HepG2 (cell line): ENCODE results near the gene AMPD2.

ENCODE experiments used
- EZH2 ChIP-seq: conservative IDR thresholded peaks from 2 replicates; pipeline ENCODE4 v1.6.1; 2012; ENCODE audit warnings: mild to moderate bottlenecking, low read depth, low read length, moderate library complexity
- HDAC6 ChIP-seq: fragments of 200-600 bp; sonication (generic); IDR thresholded peaks from 2 replicates; pipeline ENCODE4 v1.7.0; 2017; ENCODE audit warnings: mild to moderate bottlenecking, antibody characterized with exemption, low read length, low read depth
- NCOR1 ChIP-seq: fragments of 200-600 bp; sonication (generic); IDR thresholded peaks from 2 replicates; pipeline ENCODE4 v1.7.0; 2017; ENCODE audit warnings: antibody characterized with exemption, low read length, borderline replicate concordance
- RARG ChIP-seq: sonication (generic); formaldehyde crosslinking; IDR thresholded peaks from 2 replicates; pipeline ENCODE4 v1.4.0; 2020; ENCODE audit warnings: low read depth, mild to moderate bottlenecking, missing genetic modification reagents
- SP1 ChIP-seq, 2 experiments: fragments of 450-650 bp in 1 of 2; sonication (generic) in 1 of 2; formaldehyde crosslinking in 1 of 2; IDR thresholded peaks; 2 replicates each; pipeline versions ENCODE4 v1.4.0 to v1.6.1; 2016 to 2020; ENCODE audit warnings: missing genetic modification reagents in 1 of 2
- TAF1 ChIP-seq: sonication (generic); formaldehyde crosslinking; IDR thresholded peaks from 2 replicates; pipeline ENCODE4 v1.4.0; 2020; ENCODE audit warnings: missing genetic modification reagents
- XRCC5 ChIP-seq: fragments of 200-400 bp; formaldehyde crosslinking; optimal IDR thresholded peaks from 2 replicates; pipeline ENCODE3; 2017; ENCODE audit warnings: mild to moderate bottlenecking, low read length
- ZBTB7A ChIP-seq: sonication (generic); formaldehyde crosslinking; IDR thresholded peaks from 2 replicates; pipeline ENCODE4 v1.8.0; 2022; ENCODE audit warnings: mild to moderate bottlenecking, missing genetic modification reagents
- TF ChIP-seq, protein P1 (sequence below): sonication (generic); formaldehyde crosslinking; IDR thresholded peaks from 2 replicates; pipeline ENCODE4 v1.5.0; 2020; ENCODE audit warnings: mild to moderate bottlenecking, missing genetic modification reagents
- TF ChIP-seq, protein P2 (sequence below): sonication (generic); formaldehyde crosslinking; IDR thresholded peaks from 2 replicates; pipeline ENCODE4 v1.5.0; 2020; ENCODE audit warnings: mild to moderate bottlenecking, missing genetic modification reagents, moderate library complexity
- TF ChIP-seq, protein P3 (sequence below): sonication (generic); formaldehyde crosslinking; IDR thresholded peaks from 2 replicates; pipeline ENCODE4 v1.8.0; 2022; ENCODE audit warnings: mild to moderate bottlenecking, missing genetic modification reagents
- TF ChIP-seq, protein P4 (sequence below): sonication (generic); formaldehyde crosslinking; IDR thresholded peaks from 2 replicates; pipeline ENCODE4 v1.4.0; 2020; ENCODE audit warnings: missing genetic modification reagents; ENCODE audit errors: not compliant biosample characterization
- TF ChIP-seq, protein P5 (sequence below): fragments of 450-650 bp; IDR thresholded peaks from 2 replicates; pipeline ENCODE4 v1.6.1; 2017; ENCODE audit warnings: mild to moderate bottlenecking
- TF ChIP-seq, protein P6 (sequence below): sonication (generic); formaldehyde crosslinking; IDR thresholded peaks from 2 replicates; pipeline ENCODE4 v1.8.1; 2023; ENCODE audit warnings: mild to moderate bottlenecking, missing genetic modification reagents, borderline replicate concordance

DNA sequence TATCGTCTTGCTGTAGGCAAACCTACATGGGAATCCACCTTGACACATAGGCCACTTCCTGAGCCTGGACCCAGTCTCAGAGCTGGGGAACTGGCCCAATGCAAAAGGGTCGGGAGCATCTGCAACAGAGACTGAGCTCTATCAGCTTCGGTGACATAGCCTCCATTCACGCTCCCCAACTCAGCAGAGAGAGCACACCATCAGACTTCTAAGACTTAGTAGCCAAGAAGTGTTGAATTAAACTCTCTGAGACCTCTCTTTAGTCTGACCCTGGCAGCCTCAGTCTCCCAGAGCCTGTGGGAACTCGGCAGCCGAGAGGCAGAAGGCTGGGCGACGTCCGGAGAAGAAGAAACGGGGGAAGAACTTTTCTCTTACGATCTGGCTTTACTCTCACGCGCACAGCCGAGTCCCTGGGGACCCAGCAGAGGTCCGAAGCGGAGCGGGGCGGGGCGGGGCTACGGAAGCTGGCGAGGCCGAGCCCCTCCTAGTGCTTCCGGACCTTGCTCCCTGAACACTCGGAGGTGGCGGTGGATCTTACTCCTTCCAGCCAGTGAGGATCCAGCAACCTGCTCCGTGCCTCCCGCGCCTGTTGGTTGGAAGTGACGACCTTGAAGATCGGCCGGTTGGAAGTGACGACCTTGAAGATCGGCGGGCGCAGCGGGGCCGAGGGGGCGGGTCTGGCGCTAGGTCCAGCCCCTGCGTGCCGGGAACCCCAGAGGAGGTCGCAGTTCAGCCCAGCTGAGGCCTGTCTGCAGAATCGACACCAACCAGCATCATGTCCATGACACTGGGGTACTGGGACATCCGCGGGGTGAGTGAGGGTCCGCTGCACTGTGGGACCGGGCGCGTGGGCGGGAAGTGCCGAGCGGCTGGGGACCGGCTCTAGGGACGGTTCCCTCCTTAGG, 36.2 kb downstream of the AMPD2 start, which contains the start of gene GSTM4:
- TF ChIP-seq EZH2, result no peak
- TF ChIP-seq, protein P1, sequence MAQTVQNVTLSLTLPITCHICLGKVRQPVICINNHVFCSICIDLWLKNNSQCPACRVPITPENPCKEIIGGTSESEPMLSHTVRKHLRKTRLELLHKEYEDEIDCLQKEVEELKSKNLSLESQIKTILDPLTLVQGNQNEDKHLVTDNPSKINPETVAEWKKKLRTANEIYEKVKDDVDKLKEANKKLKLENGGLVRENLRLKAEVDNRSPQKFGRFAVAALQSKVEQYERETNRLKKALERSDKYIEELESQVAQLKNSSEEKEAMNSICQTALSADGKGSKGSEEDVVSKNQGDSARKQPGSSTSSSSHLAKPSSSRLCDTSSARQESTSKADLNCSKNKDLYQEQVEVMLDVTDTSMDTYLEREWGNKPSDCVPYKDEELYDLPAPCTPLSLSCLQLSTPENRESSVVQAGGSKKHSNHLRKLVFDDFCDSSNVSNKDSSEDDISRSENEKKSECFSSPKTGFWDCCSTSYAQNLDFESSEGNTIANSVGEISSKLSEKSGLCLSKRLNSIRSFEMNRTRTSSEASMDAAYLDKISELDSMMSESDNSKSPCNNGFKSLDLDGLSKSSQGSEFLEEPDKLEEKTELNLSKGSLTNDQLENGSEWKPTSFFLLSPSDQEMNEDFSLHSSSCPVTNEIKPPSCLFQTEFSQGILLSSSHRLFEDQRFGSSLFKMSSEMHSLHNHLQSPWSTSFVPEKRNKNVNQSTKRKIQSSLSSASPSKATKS, result no peak
- TF ChIP-seq XRCC5, result peak; percentile 61
- 0 out of 2 replicates have a peak, but pooled peaks have one; percentile 61 for TF ChIP-seq NCOR1
- TF ChIP-seq, protein P2, sequence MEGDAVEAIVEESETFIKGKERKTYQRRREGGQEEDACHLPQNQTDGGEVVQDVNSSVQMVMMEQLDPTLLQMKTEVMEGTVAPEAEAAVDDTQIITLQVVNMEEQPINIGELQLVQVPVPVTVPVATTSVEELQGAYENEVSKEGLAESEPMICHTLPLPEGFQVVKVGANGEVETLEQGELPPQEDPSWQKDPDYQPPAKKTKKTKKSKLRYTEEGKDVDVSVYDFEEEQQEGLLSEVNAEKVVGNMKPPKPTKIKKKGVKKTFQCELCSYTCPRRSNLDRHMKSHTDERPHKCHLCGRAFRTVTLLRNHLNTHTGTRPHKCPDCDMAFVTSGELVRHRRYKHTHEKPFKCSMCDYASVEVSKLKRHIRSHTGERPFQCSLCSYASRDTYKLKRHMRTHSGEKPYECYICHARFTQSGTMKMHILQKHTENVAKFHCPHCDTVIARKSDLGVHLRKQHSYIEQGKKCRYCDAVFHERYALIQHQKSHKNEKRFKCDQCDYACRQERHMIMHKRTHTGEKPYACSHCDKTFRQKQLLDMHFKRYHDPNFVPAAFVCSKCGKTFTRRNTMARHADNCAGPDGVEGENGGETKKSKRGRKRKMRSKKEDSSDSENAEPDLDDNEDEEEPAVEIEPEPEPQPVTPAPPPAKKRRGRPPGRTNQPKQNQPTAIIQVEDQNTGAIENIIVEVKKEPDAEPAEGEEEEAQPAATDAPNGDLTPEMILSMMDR, result peak; percentile 55; the same call in 1 of the 2 replicates
- no peak for TF ChIP-seq HDAC6
- TF ChIP-seq RARG, result no peak
- peak; percentile 77 for TF ChIP-seq TAF1 (CRISPR knock-in tag)
- peak; percentile 54; the same call in 1 of the 2 replicates for TF ChIP-seq ZBTB7A (CRISPR knock-in tag)
- TF ChIP-seq, protein P3, sequence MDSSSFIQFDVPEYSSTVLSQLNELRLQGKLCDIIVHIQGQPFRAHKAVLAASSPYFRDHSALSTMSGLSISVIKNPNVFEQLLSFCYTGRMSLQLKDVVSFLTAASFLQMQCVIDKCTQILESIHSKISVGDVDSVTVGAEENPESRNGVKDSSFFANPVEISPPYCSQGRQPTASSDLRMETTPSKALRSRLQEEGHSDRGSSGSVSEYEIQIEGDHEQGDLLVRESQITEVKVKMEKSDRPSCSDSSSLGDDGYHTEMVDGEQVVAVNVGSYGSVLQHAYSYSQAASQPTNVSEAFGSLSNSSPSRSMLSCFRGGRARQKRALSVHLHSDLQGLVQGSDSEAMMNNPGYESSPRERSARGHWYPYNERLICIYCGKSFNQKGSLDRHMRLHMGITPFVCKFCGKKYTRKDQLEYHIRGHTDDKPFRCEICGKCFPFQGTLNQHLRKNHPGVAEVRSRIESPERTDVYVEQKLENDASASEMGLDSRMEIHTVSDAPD, result no peak
- TF ChIP-seq, protein P4, sequence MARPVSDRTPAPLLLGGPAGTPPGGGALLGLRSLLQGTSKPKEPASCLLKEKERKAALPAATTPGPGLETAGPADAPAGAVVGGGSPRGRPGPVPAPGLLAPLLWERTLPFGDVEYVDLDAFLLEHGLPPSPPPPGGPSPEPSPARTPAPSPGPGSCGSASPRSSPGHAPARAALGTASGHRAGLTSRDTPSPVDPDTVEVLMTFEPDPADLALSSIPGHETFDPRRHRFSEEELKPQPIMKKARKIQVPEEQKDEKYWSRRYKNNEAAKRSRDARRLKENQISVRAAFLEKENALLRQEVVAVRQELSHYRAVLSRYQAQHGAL, result no peak
- TF ChIP-seq, protein P5, sequence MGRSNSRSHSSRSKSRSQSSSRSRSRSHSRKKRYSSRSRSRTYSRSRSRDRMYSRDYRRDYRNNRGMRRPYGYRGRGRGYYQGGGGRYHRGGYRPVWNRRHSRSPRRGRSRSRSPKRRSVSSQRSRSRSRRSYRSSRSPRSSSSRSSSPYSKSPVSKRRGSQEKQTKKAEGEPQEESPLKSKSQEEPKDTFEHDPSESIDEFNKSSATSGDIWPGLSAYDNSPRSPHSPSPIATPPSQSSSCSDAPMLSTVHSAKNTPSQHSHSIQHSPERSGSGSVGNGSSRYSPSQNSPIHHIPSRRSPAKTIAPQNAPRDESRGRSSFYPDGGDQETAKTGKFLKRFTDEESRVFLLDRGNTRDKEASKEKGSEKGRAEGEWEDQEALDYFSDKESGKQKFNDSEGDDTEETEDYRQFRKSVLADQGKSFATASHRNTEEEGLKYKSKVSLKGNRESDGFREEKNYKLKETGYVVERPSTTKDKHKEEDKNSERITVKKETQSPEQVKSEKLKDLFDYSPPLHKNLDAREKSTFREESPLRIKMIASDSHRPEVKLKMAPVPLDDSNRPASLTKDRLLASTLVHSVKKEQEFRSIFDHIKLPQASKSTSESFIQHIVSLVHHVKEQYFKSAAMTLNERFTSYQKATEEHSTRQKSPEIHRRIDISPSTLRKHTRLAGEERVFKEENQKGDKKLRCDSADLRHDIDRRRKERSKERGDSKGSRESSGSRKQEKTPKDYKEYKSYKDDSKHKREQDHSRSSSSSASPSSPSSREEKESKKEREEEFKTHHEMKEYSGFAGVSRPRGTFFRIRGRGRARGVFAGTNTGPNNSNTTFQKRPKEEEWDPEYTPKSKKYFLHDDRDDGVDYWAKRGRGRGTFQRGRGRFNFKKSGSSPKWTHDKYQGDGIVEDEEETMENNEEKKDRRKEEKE, result no peak
- TF ChIP-seq, protein P6, sequence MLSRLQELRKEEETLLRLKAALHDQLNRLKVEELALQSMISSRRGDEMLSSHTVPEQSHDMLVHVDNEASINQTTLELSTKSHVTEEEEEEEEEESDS, result no peak
- no peak for TF ChIP-seq SP1 (IDR thresholded peaks at IDR 0.05)
- TF ChIP-seq SP1 (CRISPR knock-in tag; IDR thresholded peaks at IDR 0.05), result peak; percentile 75
